Lung (tissue), 12 donors: ENCODE measurements around the gene P3R3URF. TPM values are rescaled to one million over a fixed set of nuclear protein-coding genes. Genes with fewer than 3 reads are reported as not detected.

ENCODE experiments used
- ATAC-seq: fragments of 200-7000 bp; cut with Tn5 transposase; one replicate; pipeline ENCODE4 v1.9.1; 2020; ENCODE audit warnings: moderate number of reproducible peaks; ENCODE audit not compliant: insufficient read depth, low FRiP score
- DNase-seq, 3 donors: peaks; one replicate each; pipeline ENCODE4 v3.0.0-alpha.2; 2013 to 2017
- H3K27ac ChIP-seq, 2 donors: one replicate each; pipeline ENCODE4 v1.5.1; 2013; ENCODE audit warnings: mild to moderate bottlenecking in 2 of 2, moderate library complexity in 2 of 2, control low read depth in 1 of 2, inconsistent platforms in 1 of 2, low read depth in 1 of 2, low read length in 1 of 2
- H3K27me3 ChIP-seq, 3 donors: one replicate each; pipeline ENCODE4 v1.5.1; 2013; ENCODE audit warnings: low read length in 2 of 3; ENCODE audit not compliant: control insufficient read depth in 3 of 3, insufficient read depth in 3 of 3
- H3K36me3 ChIP-seq, 4 donors: one replicate each; pipeline ENCODE4 v1.5.1; 2013; ENCODE audit warnings: low read length in 4 of 4, mild to moderate bottlenecking in 1 of 4, moderate library complexity in 1 of 4; ENCODE audit not compliant: control insufficient read depth in 4 of 4, insufficient read depth in 4 of 4
- H3K4me1 ChIP-seq, 5 donors: one replicate each; pipeline ENCODE4 v1.5.1; 2013; ENCODE audit warnings: low read length in 5 of 5, mild to moderate bottlenecking in 2 of 5, moderate library complexity in 1 of 5; ENCODE audit not compliant: control insufficient read depth in 5 of 5, insufficient read depth in 5 of 5
- H3K4me3 ChIP-seq: one replicate; pipeline ENCODE4 v1.5.1; 2013; ENCODE audit warnings: mild to moderate bottlenecking, control low read depth, moderate library complexity
- H3K9ac ChIP-seq, 2 donors: one replicate each; pipeline ENCODE4 v1.5.1; 2013; ENCODE audit warnings: low read length in 2 of 2, control low read depth in 1 of 2; ENCODE audit not compliant: insufficient read depth in 1 of 2
- H3K9me3 ChIP-seq, 4 donors: one replicate each; pipeline ENCODE4 v1.5.1; 2013; ENCODE audit warnings: low read length in 3 of 4, mild to moderate bottlenecking in 1 of 4, moderate library complexity in 1 of 4; ENCODE audit not compliant: control insufficient read depth in 4 of 4, insufficient read depth in 3 of 4
- WGBS, 2 donors: extraction: QIAGEN DNeasy Blood & Tissue Kit; methylation state at CpG; one replicate each; pipeline ENCODE4 v1.1.7; 2013; 5-methylcytosine and 5-hydroxymethylcytosine counted together
- polyA plus RNA-seq, 2 donors: library from polyadenylated mRNA; stranded (reverse); fragments of 200-250 nt; gene quantifications; one replicate each; pipeline ENCODE4 v1.2.1, GENCODE V29; 2013
- total RNA-seq, 2 donors: library from RNA; depleted of rRNA in 1 of 2; stranded (reverse); fragments of >200 nt in 1 of 2; gene quantifications; one replicate each; pipeline ENCODE4 v1.2.1, GENCODE V29; 2014 to 2021
- TF ChIP-seq, protein P1 (sequence below): IDR thresholded peaks from 2 replicates; pipeline ENCODE4 v1.5.1; 2012; ENCODE audit warnings: mild to moderate bottlenecking; ENCODE audit errors: control extremely low read depth, extremely low read depth
- donor health status: control.
- donor health status: control.
- donor health status: Bipolar disorder and iron deficiency.
- donor health status: healthy.
- donor health status: DM: yes; HTN: yes; CAD: no.

The P3R3URF gene
- total and polyA plus RNA-seq, 4 donors = not detected

DNA sequence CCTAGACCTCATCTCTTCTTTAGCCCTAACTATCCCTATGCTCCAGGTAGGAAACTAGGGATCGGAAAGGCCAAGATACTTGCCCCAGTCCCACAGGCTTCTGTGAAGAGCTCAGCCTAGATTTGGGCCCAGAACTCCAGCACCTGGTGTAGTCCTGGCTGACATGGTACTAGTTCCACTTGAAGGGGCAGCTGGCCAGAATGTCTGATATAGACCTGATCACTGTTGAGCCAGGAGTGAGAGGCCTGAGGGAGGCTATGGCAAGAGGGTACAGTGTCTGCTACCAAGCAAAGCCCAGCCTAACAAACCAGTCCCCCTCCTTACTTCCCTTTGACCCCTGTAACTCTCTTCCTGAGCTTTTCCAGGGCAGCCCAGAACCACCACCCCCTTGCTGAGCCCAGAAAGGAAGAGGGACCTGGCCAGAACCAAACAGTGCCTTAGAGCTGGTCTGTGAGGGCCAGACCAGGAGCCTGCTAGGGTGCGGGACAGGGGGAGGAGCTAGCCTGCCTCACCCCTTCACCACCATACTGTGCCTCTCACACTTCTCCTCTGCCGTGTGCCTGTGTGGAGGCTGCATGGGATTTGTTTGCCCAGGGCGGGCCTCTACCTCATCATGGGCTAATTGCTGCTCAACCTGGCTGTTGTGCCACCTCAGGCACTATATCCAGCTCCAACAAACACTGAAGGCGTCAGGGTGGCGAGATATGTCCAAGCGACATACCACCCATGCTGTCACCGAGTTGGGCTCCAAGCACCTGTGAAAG lies 11.0 kb upstream of the P3R3URF start:
- no peak overlapping the region for H3K9ac ChIP-seq

DNA sequence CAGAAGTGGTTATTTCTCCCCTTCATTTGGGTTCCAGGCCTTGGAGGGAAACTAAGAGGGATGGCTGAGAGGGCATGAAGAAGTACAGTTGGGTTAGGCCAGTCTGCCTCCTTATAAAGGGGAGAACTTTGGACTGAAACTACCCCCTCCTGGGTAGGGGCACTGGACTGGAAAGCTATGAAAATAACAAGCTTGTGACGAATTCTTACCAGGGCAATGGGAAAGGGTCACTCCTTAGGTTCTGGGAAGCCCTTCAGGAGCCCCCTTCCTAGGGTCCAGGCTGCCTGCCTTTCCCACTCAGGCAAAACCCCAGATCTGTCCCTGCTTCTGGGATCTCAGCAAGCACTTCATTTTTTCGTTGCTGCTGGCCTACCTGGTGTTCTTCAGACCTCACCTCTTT lies 9.8 kb upstream of the P3R3URF start:
- ATAC-seq = no peak
- Histone ChIP-seq H3K36me3 (peaks cover 0 to 19% (median 8%) of the 10 kb centered on the region in 4 donors), H3K4me3 (no peak overlapping the region), H3K27me3 (no peaks in the 10 kb centered on the region), H3K9ac (no peak overlapping the region), H3K27ac (no peak overlapping the region), H3K9me3 (no peaks in the 10 kb centered on the region), H3K4me1 (peaks cover 0 to 26% (median 4%) of the 10 kb centered on the region in 5 donors)
- WGBS, 2 donors = 93% methylated on average over 2 of the region's 2 CpGs
- TF ChIP-seq, protein P1, sequence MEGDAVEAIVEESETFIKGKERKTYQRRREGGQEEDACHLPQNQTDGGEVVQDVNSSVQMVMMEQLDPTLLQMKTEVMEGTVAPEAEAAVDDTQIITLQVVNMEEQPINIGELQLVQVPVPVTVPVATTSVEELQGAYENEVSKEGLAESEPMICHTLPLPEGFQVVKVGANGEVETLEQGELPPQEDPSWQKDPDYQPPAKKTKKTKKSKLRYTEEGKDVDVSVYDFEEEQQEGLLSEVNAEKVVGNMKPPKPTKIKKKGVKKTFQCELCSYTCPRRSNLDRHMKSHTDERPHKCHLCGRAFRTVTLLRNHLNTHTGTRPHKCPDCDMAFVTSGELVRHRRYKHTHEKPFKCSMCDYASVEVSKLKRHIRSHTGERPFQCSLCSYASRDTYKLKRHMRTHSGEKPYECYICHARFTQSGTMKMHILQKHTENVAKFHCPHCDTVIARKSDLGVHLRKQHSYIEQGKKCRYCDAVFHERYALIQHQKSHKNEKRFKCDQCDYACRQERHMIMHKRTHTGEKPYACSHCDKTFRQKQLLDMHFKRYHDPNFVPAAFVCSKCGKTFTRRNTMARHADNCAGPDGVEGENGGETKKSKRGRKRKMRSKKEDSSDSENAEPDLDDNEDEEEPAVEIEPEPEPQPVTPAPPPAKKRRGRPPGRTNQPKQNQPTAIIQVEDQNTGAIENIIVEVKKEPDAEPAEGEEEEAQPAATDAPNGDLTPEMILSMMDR = no peak
- no peak for DNase-seq

More for the DNA sequence above, 11.0 kb upstream of the P3R3URF start:
- DNase-seq (no peak), ATAC-seq (no peak)
- 71 to 89% methylated on average over 8 of the region's 8 CpGs for WGBS, 2 donors
- Histone ChIP-seq H3K27me3 (no peaks in the 10 kb centered on the region), H3K27ac (peak overlapping the region in 1 of 2 donors; percentile 54), H3K9me3 (no peaks in the 10 kb centered on the region), H3K4me3 (no peak overlapping the region), H3K36me3 (peaks cover 0 to 25% (median 8%) of the 10 kb centered on the region in 4 donors), H3K4me1 (peaks cover 0 to 23% (median 4%) of the 10 kb centered on the region in 5 donors)
- TF ChIP-seq, protein P1 = no peak

DNA sequence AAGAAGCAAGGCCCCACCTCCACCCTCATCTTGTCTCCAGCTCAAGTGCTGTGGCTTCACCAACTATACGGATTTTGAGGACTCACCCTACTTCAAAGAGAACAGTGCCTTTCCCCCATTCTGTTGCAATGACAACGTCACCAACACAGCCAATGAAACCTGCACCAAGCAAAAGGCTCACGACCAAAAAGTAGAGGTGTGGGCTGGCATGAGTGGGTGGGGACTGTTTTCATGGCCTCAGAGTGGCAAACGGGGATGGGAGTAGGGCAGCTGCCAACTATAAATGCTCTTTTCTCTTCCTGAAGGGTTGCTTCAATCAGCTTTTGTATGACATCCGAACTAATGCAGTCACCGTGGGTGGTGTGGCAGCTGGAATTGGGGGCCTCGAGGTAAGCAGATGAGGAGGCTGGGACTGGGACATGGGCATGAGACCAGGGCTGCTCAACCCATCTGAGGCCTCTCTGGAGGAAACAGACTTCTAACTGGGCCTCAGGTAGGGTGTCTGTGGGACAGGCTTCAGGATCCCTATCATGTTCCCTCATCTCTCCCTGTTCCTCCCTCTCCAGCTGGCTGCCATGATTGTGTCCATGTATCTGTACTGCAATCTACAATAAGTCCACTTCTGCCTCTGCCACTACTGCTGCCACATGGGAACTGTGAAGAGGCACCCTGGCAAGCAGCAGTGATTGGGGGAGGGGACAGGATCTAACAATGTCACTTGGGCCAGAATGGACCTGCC lies 8.8 kb upstream of the P3R3URF start:
- Histone ChIP-seq H3K4me1 (peaks cover 0 to 23% (median 4%) of the 10 kb centered on the region in 5 donors), H3K9me3 (no peaks in the 10 kb centered on the region), H3K27me3 (no peaks in the 10 kb centered on the region), H3K9ac (no peak overlapping the region), H3K36me3 (peaks cover 0 to 10% (median 8%) of the 10 kb centered on the region in 4 donors), H3K4me3 (no peak overlapping the region), H3K27ac (no peak overlapping the region)
- TF ChIP-seq, protein P1 = no peak
- DNase-seq (no peak), ATAC-seq (no peak)
- WGBS, 2 donors = 73 to 78% methylated on average over 7 of the region's 7 CpGs
